ENCODE data around the gene BLID. TPM values are rescaled to one million over a fixed set of nuclear protein-coding genes. Genes with fewer than 3 reads are reported as not detected.

Gene BLID
- total and polyA plus RNA-seq, 2 experiments from 2014 or later, result not detected

DNA sequence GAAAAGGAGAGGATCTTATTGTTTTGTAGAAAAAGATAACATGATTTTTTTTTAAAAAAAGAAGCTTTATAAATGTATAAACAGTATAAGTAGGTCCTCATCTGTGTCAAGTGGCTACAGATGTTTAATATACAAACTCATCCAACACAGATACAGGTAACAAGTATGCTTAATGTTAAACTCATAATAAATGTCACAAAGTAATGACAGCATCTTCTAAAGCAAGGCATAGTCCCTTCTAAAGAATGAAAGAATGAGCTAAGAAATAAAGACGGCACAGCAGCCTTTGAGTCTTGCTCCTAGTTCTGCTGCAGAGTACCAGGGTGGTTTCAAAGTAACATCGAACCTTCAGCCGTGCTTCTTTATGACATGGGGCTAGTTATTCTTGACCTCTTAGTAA, 28.7 kb upstream of the BLID start:
- Mint-ChIP-seq H3K36me3 (ENCODE audit: low read depth) (no peaks in the 10 kb centered on the region), H3K9me3 (no peaks in the 10 kb centered on the region), H3K27me3 (ENCODE audit: insufficient read depth, low read depth, poor library complexity) (peaks cover 14% of the 10 kb centered on the region), H3K27ac (no peak overlapping the region), H3K4me1 (peaks cover 4% of the 10 kb centered on the region; the same call in 2 of the 3 replicates), H3K4me3 (no peak overlapping the region)
- H3K79me2 ChIP-seq (replicated peaks; ENCODE audit: insufficient read depth), result no peaks in the 10 kb centered on the region
- H3F3A ChIP-seq (replicated peaks; ENCODE audit: low read depth), result no peaks in the 10 kb centered on the region
- H3K4me1 ChIP-seq (ENCODE audit: insufficient read depth), result no peaks in the 10 kb centered on the region
- TF ChIP-seq CREB1 (CRISPR knock-in tag; IDR thresholded peaks at IDR 0.05; ENCODE audit: low read depth) (no peak), ZNF331 (CRISPR knock-in tag; IDR thresholded peaks at IDR 0.05; ENCODE audit: low read depth) (no peak), NANOG (IDR thresholded peaks at IDR 0.05; ENCODE audit: borderline replicate concordance) (no peak), EZH2 (IDR thresholded peaks at IDR 0.05; ENCODE audit: low read depth, unreplicated experiment) (no peak), EZH2phosphoT487 (IDR thresholded peaks at IDR 0.05; ENCODE audit: unreplicated experiment) (no peak), STAT1 (IDR thresholded peaks at IDR 0.05; ENCODE audit: unreplicated experiment) (no peak), JUNB (IDR thresholded peaks at IDR 0.05; ENCODE audit: unreplicated experiment) (no peak), ETS1 (IDR thresholded peaks at IDR 0.05) (no peak), ZNF462 (CRISPR knock-in tag; IDR thresholded peaks at IDR 0.05) (no peak), POLR2AphosphoS5 (IDR thresholded peaks at IDR 0.05; ENCODE audit: low read depth) (no peak)
- TF ChIP-seq, protein P1, sequence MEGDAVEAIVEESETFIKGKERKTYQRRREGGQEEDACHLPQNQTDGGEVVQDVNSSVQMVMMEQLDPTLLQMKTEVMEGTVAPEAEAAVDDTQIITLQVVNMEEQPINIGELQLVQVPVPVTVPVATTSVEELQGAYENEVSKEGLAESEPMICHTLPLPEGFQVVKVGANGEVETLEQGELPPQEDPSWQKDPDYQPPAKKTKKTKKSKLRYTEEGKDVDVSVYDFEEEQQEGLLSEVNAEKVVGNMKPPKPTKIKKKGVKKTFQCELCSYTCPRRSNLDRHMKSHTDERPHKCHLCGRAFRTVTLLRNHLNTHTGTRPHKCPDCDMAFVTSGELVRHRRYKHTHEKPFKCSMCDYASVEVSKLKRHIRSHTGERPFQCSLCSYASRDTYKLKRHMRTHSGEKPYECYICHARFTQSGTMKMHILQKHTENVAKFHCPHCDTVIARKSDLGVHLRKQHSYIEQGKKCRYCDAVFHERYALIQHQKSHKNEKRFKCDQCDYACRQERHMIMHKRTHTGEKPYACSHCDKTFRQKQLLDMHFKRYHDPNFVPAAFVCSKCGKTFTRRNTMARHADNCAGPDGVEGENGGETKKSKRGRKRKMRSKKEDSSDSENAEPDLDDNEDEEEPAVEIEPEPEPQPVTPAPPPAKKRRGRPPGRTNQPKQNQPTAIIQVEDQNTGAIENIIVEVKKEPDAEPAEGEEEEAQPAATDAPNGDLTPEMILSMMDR (conservative IDR thresholded peaks at IDR 0.05; ENCODE audit: low read depth in 2 of 2), result no peak
- TF ChIP-seq, protein P2, sequence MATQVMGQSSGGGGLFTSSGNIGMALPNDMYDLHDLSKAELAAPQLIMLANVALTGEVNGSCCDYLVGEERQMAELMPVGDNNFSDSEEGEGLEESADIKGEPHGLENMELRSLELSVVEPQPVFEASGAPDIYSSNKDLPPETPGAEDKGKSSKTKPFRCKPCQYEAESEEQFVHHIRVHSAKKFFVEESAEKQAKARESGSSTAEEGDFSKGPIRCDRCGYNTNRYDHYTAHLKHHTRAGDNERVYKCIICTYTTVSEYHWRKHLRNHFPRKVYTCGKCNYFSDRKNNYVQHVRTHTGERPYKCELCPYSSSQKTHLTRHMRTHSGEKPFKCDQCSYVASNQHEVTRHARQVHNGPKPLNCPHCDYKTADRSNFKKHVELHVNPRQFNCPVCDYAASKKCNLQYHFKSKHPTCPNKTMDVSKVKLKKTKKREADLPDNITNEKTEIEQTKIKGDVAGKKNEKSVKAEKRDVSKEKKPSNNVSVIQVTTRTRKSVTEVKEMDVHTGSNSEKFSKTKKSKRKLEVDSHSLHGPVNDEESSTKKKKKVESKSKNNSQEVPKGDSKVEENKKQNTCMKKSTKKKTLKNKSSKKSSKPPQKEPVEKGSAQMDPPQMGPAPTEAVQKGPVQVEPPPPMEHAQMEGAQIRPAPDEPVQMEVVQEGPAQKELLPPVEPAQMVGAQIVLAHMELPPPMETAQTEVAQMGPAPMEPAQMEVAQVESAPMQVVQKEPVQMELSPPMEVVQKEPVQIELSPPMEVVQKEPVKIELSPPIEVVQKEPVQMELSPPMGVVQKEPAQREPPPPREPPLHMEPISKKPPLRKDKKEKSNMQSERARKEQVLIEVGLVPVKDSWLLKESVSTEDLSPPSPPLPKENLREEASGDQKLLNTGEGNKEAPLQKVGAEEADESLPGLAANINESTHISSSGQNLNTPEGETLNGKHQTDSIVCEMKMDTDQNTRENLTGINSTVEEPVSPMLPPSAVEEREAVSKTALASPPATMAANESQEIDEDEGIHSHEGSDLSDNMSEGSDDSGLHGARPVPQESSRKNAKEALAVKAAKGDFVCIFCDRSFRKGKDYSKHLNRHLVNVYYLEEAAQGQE (IDR thresholded peaks at IDR 0.05; ENCODE audit: unreplicated experiment), result no peak
- ATAC-seq (no peak), DNase-seq (ENCODE audit: low spot score) (no peak)
- no peaks in the 10 kb centered on the region for H4K20me1 ChIP-seq (replicated peaks; ENCODE audit: insufficient read depth)
- peaks cover 23% of the 10 kb centered on the region for H3K27me3 ChIP-seq (ENCODE audit: insufficient read depth)
- H3K36me3 ChIP-seq (ENCODE audit: insufficient read depth), result no peaks in the 10 kb centered on the region
- H3K9me2 ChIP-seq (ENCODE audit: insufficient read depth), result no peaks in the 10 kb centered on the region
- no peak overlapping the region for H3K4me2 ChIP-seq
- no peak overlapping the region for H3K27ac ChIP-seq (ENCODE audit: low read depth)
- H2AFZ ChIP-seq, result no peak overlapping the region; the same call in 1 of the 2 replicates
- H3K4me3 ChIP-seq, result no peak overlapping the region

All from GM23338 (cell line).